ENCODE results near the gene ATP5F1A.

- TF ChIP-seq CTCF (IDR thresholded peaks at IDR 0.05; ENCODE audit: low read length) (no peak), EZH2 (IDR thresholded peaks at IDR 0.05; ENCODE audit: borderline replicate concordance, low read length) (no peak)
These were observed 13.7 kb downstream of the ATP5F1A start for GRCh38 chr18:46084431-46084830.
